ENCODE results near the gene NHSL1.

DNA sequence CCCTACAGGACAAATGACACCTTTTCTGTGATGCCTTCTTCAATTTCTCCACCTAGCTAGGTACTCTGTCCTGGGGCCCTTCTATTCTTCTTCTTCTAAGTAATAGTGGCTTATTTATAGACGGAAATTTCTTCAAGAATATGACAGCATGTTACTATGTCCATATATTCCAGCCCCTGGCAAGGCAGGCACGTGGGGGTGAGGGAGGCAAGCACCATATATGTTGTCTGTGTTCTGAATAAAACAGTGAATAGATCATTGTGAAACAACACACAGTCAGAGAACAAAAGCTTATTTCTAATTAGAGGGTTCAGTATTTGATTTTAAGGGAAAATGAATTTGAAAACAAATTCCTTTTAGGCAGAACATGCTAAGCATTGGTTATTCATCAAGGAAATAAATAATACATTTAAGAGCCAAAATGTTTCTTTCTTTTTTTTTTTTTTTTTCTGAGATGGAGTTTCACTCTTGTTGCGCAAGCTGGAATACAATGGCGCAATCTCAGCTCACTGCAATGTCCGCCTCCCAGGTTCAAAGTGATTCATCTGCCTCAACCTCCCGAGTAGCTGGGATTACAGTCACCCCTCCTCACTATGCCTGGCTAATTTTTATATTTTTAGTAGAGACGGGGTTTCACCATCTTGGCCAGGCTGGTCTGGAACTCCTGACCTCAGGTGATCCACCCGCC, 89.1 kb downstream of the NHSL1 start:
- TF ChIP-seq, protein P1, sequence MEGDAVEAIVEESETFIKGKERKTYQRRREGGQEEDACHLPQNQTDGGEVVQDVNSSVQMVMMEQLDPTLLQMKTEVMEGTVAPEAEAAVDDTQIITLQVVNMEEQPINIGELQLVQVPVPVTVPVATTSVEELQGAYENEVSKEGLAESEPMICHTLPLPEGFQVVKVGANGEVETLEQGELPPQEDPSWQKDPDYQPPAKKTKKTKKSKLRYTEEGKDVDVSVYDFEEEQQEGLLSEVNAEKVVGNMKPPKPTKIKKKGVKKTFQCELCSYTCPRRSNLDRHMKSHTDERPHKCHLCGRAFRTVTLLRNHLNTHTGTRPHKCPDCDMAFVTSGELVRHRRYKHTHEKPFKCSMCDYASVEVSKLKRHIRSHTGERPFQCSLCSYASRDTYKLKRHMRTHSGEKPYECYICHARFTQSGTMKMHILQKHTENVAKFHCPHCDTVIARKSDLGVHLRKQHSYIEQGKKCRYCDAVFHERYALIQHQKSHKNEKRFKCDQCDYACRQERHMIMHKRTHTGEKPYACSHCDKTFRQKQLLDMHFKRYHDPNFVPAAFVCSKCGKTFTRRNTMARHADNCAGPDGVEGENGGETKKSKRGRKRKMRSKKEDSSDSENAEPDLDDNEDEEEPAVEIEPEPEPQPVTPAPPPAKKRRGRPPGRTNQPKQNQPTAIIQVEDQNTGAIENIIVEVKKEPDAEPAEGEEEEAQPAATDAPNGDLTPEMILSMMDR (IDR thresholded peaks at IDR 0.05; ENCODE audit: low read length): no peak
- TF ChIP-seq EZH2 (optimal IDR thresholded peaks at IDR 0.05; ENCODE audit: low read depth, low read length): no peak

All from MM.1S (cell line).